Caco-2 (cell line): Measurements from ENCODE around the gene SLC52A3. TPM values are rescaled to one million over a fixed set of nuclear protein-coding genes. Genes with fewer than 3 reads are reported as not detected.

Experiments used
- BruUV-seq: library from RNA; stranded (reverse); fragments of 400-500 nt; replicated peaks from 2 replicates; lab custom pipeline; 2021; lab: Mats Ljungman, UMichigan
- CTCF ChIA-PET: fragments of 300-600 bp; sonication (Branson Sonifier 250); formaldehyde crosslinking; loops from one replicate; lab custom pipeline; 2022; ENCODE audit warnings: antibody characterized with exemption; lab: Charles Lee
- POLR2A ChIA-PET: fragments of 300-600 bp; sonication (Branson Sonifier 250); formaldehyde crosslinking; loops from one replicate; lab custom pipeline; 2022; ENCODE audit warnings: antibody characterized with exemption; lab: Charles Lee
- DNase-seq, 2 experiments: peaks; one replicate each; pipeline versions ENCODE4 v3.0.0 to v3.0.0-alpha.2; 2020 to 2022
- H3K27me3 ChIP-seq: replicated peaks from 2 replicates; pipeline ENCODE4 v1.6.0; 2011; ENCODE audit warnings: low read length; ENCODE audit not compliant: control insufficient read depth, insufficient read depth
- H3K36me3 ChIP-seq: 2 replicates; pipeline ENCODE4 v1.5.1; 2011; ENCODE audit warnings: low read length; ENCODE audit not compliant: control insufficient read depth, insufficient read depth
- H3K4me1 ChIP-seq: fragments of 250-450 bp; sonication (Bioruptor Pico); 2 replicates; pipeline ENCODE4 v1.5.1; 2020; ENCODE audit warnings: mild to moderate bottlenecking
- H3K4me3 ChIP-seq: 2 replicates; pipeline ENCODE4 v1.5.1; 2011; ENCODE audit warnings: low read depth, mild to moderate bottlenecking, control low read depth, low read length
- H3K9me3 ChIP-seq: fragments of 250-450 bp; sonication (Bioruptor Pico); 2 replicates; pipeline ENCODE4 v1.5.1; 2020; ENCODE audit warnings: mild to moderate bottlenecking, moderate library complexity
- H3K27ac Mint-ChIP-seq: one replicate; pipeline ENCODE4 v1.8.0; 2022; ENCODE audit warnings: mixed read lengths; ENCODE audit not compliant: unreplicated experiment
- H3K27me3 Mint-ChIP-seq: one replicate; pipeline ENCODE4 v1.8.0; 2022; ENCODE audit warnings: mixed read lengths; ENCODE audit not compliant: insufficient read depth, unreplicated experiment
- H3K36me3 Mint-ChIP-seq: one replicate; pipeline ENCODE4 v1.8.0; 2022; ENCODE audit warnings: mild to moderate bottlenecking, mixed read lengths; ENCODE audit not compliant: insufficient read depth, unreplicated experiment
- H3K4me1 Mint-ChIP-seq: one replicate; pipeline ENCODE4 v1.8.0; 2022; ENCODE audit warnings: low read depth, mixed read lengths; ENCODE audit not compliant: unreplicated experiment
- H3K4me3 Mint-ChIP-seq: one replicate; pipeline ENCODE4 v1.8.0; 2022; ENCODE audit warnings: mild to moderate bottlenecking, moderate library complexity, mixed read lengths; ENCODE audit not compliant: unreplicated experiment
- H3K9me3 Mint-ChIP-seq: one replicate; pipeline ENCODE4 v1.8.0; 2022; ENCODE audit warnings: mixed read lengths; ENCODE audit not compliant: unreplicated experiment
- CTCF ChIP-seq, 2 experiments: fragments of 200-600 bp in 1 of 2; IDR thresholded peaks; 1 replicate in 1 of 2; 2 replicates in 1 of 2; pipeline versions ENCODE4 v1.5.1 to v1.8.0; 2011 to 2022; ENCODE audit warnings: antibody characterized with exemption in 1 of 2, control low read depth in 1 of 2, inconsistent platforms in 1 of 2, low read depth in 1 of 2, low read length in 1 of 2, mild to moderate bottlenecking in 1 of 2, moderate library complexity in 1 of 2; ENCODE audit not compliant: insufficient read depth in 1 of 2, severe bottlenecking in 1 of 2, unreplicated experiment in 1 of 2
- intact Hi-C: fragments of 100-400 bp; cut with micrococcal nuclease; formaldehyde crosslinking; loops from one replicate; pipeline ENCODE4 v1.10.0; 2022; ENCODE audit not compliant: unreplicated experiment
- total RNA-seq: library from RNA; stranded (reverse); gene quantifications from 2 replicates; pipeline ENCODE4 v1.2.3, GENCODE V29; 2022

SLC52A3 gene
- total RNA-seq, 1 experiment from 2014 or later = 0.50 TPM

- Histone ChIP-seq H3K4me1 (no peaks in the 10 kb centered on the region; the same call in 1 of the 2 replicates), H3K36me3 (no peaks in the 10 kb centered on the region), H3K27me3 (no peaks in the 10 kb centered on the region), H3K9me3 (peaks cover 10% of the 10 kb centered on the region; the same call in 1 of the 2 replicates), H3K4me3 (no peak overlapping the region)
- H3K36me3 Mint-ChIP-seq = no peaks in the 10 kb centered on the region
- no TSS peak for BruUV-seq
- H3K9me3 Mint-ChIP-seq = peaks cover 4% of the 10 kb centered on the region
- DNase-seq = no peak
- H3K4me1 Mint-ChIP-seq = peaks cover 5% of the 10 kb centered on the region
- intact Hi-C loops = loop anchor here (1.0 to 2.0 kb wide), 2 partner anchors 178 to 309 kb away; no protein-coding TSS in a partner anchor
- H3K4me3 Mint-ChIP-seq = no peak overlapping the region
- ChIA-PET POLR2A (no interaction called here), CTCF (interaction anchor here (1.1 to 2.5 kb wide), 10 partner anchors 9 to 181 kb away, joined by 3 to 14 read pairs (median 5); partner anchors contain the start of genes SLC52A3 and SRXN1)
- H3K27ac Mint-ChIP-seq = no peak overlapping the region
- no peak for TF ChIP-seq CTCF (IDR thresholded peaks at IDR 0.05; ENCODE audit: insufficient read depth in 1 of 2, low read depth in 1 of 2, low read length in 1 of 2, severe bottlenecking in 1 of 2, unreplicated experiment in 1 of 2)
- no peaks in the 10 kb centered on the region for H3K27me3 Mint-ChIP-seq
These were observed 28.6 kb downstream of the SLC52A3 start for GRCh38 chr20:739736-740135.

GRCh38 chr20:733861-734260 is 34.4 kb downstream of the SLC52A3 start:
- no peaks in the 10 kb centered on the region; the same call in 1 of the 2 replicates for H3K27me3 ChIP-seq
- Mint-ChIP-seq H3K4me1 (no peaks in the 10 kb centered on the region), H3K36me3 (peaks cover 1% of the 10 kb centered on the region), H3K9me3 (no peaks in the 10 kb centered on the region), H3K4me3 (no peak overlapping the region), H3K27me3 (peaks cover 18% of the 10 kb centered on the region), H3K27ac (no peak overlapping the region)
- CTCF ChIA-PET = no interaction called here
- DNase-seq = no peak
- POLR2A ChIA-PET = no interaction called here
- TF ChIP-seq CTCF (IDR thresholded peaks at IDR 0.05; ENCODE audit: insufficient read depth in 1 of 2, low read depth in 1 of 2, low read length in 1 of 2, severe bottlenecking in 1 of 2, unreplicated experiment in 1 of 2) = no peak
- no TSS peak for BruUV-seq
- H3K4me1 ChIP-seq = no peaks in the 10 kb centered on the region; the same call in 1 of the 2 replicates
- intact Hi-C loops = no loop called here
- no peaks in the 10 kb centered on the region for H3K9me3 ChIP-seq
- H3K4me3 ChIP-seq = no peak overlapping the region
- H3K36me3 ChIP-seq = no peaks in the 10 kb centered on the region

- Mint-ChIP-seq H3K4me3 (no peak overlapping the region), H3K27ac (no peak overlapping the region), H3K27me3 (peaks cover 22% of the 10 kb centered on the region), H3K36me3 (peaks cover 6% of the 10 kb centered on the region), H3K4me1 (no peaks in the 10 kb centered on the region), H3K9me3 (no peaks in the 10 kb centered on the region)
- H3K4me1 ChIP-seq = no peaks in the 10 kb centered on the region; the same call in 1 of the 2 replicates
- H3K27me3 ChIP-seq = no peaks in the 10 kb centered on the region; the same call in 1 of the 2 replicates
- intact Hi-C loops = no loop called here
- POLR2A ChIA-PET = no interaction called here
- BruUV-seq = no TSS peak
- H3K36me3 ChIP-seq = no peaks in the 10 kb centered on the region
- H3K4me3 ChIP-seq = no peak overlapping the region
- TF ChIP-seq CTCF (IDR thresholded peaks at IDR 0.05; ENCODE audit: insufficient read depth in 1 of 2, low read depth in 1 of 2, low read length in 1 of 2, severe bottlenecking in 1 of 2, unreplicated experiment in 1 of 2) = no peak
- no peaks in the 10 kb centered on the region for H3K9me3 ChIP-seq
- DNase-seq = no peak
- CTCF ChIA-PET = interaction anchor here (0.6 to 1.1 kb wide), 2 partner anchors 36 to 221 kb away, joined by 3 to 4 read pairs; partner anchors contain the start of gene SLC52A3
These were observed 35.6 kb downstream of the SLC52A3 start for GRCh38 chr20:732727-733126.
